Spleen (tissue), 7 donors: ENCODE data around the gene SNX4.

Experiments used
- CTCF ChIP-seq, 11 experiments: fragments of 200-600 bp in 7 of 11; fragments of 450-650 bp in 4 of 11; sonication (generic) in 4 of 11; IDR thresholded peaks in 8 of 11; conservative IDR thresholded peaks in 3 of 11; 1 replicate in 7 of 11; 2 replicates in 4 of 11; pipeline versions ENCODE4 v1.4.0 to v1.8.0; 2016 to 2021; ENCODE audit warnings: antibody characterized with exemption in 11 of 11, inconsistent platforms in 4 of 11, mild to moderate bottlenecking in 1 of 11
- POLR2A ChIP-seq, 3 donors: fragments of 450-650 bp; IDR thresholded peaks; one replicate each; pipeline ENCODE4 v1.5.1; 2017; ENCODE audit warnings: antibody characterized with exemption in 3 of 3, mild to moderate bottlenecking in 1 of 3
- donor health status: DM: no; HTN: no; CAD: no; lungs with moderate emphysema.
- donor health status: DM: no; HTN: no; CAD: no.
- donor health status: DM: no; HTN: no; CAD: no.

- no peak for TF ChIP-seq CTCF (IDR thresholded peaks at IDR 0.05 in 8 of 11, conservative IDR thresholded peaks at IDR 0.05 in 3 of 11)
- TF ChIP-seq POLR2A (IDR thresholded peaks at IDR 0.05): no peak
Measured at GRCh38 chr3:125477701-125478100, 42.3 kb downstream of the SNX4 start.
